ENCODE results near the gene TMEM30B. TPM values are rescaled to one million over a fixed set of nuclear protein-coding genes. Genes with fewer than 3 reads are reported as not detected.

Gene TMEM30B
- total and polyA plus RNA-seq, 10 of the 15 experiments (the other 5 are each of a cell fraction or from before 2014, with no cell fraction given): 0.10 TPM; not detected in 9

GRCh38 chr14:61322799-61323290 lies 41.7 kb upstream of the TMEM30B start:
- ChIA-PET RAD21 (ENCODE audit: unreplicated experiment) (interaction anchor here (0.7 to 6.9 kb wide), 24 partner anchors 11 to 181 kb away, joined by 3 to 62 read pairs (median 4); no protein-coding TSS in a partner anchor), CTCF (interaction anchor here (0.6 to 3.2 kb wide), 11 partner anchors 10 to 129 kb away, joined by 3 to 19 read pairs (median 4); no protein-coding TSS in a partner anchor), POLR2A (interaction anchor here (0.8 to 4.7 kb wide), 13 partner anchors 10 to 149 kb away, joined by 3 to 38 read pairs (median 4); no protein-coding TSS in a partner anchor), SMC1A (ENCODE audit: uncharacterized antibody, unreplicated experiment) (interaction anchor here (0.6 to 6.4 kb wide), 31 partner anchors 8 to 128 kb away, joined by 3 to 64 read pairs (median 4); no protein-coding TSS in a partner anchor)
- Histone ChIP-seq H3K36me3 (ENCODE audit: control insufficient read depth in 2 of 2, insufficient read depth in 2 of 2, low read length in 1 of 2) (no peaks in the 10 kb centered on the region; a peak in 1 of 4 replicates), H3K9ac (ENCODE audit: control insufficient read depth, insufficient read depth, low read length) (peak overlapping the region; percentile 91), H3K4me3 (peak overlapping the region; percentile 95), H3K9me3 (replicated peaks; ENCODE audit: control insufficient read depth, insufficient read depth, low read length) (peaks cover 6% of the 10 kb centered on the region; the same call in 2 of the 3 replicates), H3K4me1 (ENCODE audit: control insufficient read depth, insufficient read depth, low read length) (peaks cover 6% of the 10 kb centered on the region; the same call in 1 of the 2 replicates), H2AFZ (ENCODE audit: control insufficient read depth, low read depth, low read length) (peak overlapping the region; percentile 66), H3K4me2 (ENCODE audit: control insufficient read depth, insufficient read depth) (peak overlapping the region; percentile 83), H3K27me3 (replicated peaks in 1 of 2; ENCODE audit: control insufficient read depth in 2 of 2, insufficient read depth in 2 of 2, low read length in 1 of 2) (no peaks in the 10 kb centered on the region; a peak in 1 of 4 replicates), H4K20me1 (ENCODE audit: control insufficient read depth, insufficient read depth) (no peaks in the 10 kb centered on the region), H3K79me2 (ENCODE audit: control insufficient read depth, insufficient read depth, low read length) (peaks cover 67% of the 10 kb centered on the region), H3K27ac (ENCODE audit: control insufficient read depth, insufficient read depth) (peak overlapping the region; percentile 80)
- ATAC-seq: peak; percentile 42
- intact Hi-C loops (cut with micrococcal nuclease; ENCODE audit: unreplicated experiment) (loop anchor here (1.0 to 5.0 kb wide), 3 partner anchors 66 to 439 kb away; partner anchors contain the start of gene SNAPC1), in situ Hi-C loops (cut with MboI) (loop anchor here (25.0 kb wide), 1 partner anchor 114 kb away; no protein-coding TSS in a partner anchor)
- no peak for FAIRE-seq
- TF ChIP-seq NBN (IDR thresholded peaks at IDR 0.05) (0 out of 2 replicates have a peak, but pooled peaks have one; percentile 30), MTA3 (IDR thresholded peaks at IDR 0.05; ENCODE audit: borderline replicate concordance, low read length) (no peak), NFIC (IDR thresholded peaks at IDR 0.05; ENCODE audit: low read depth, low read length) (0 out of 2 replicates have a peak, but pooled peaks have one; percentile 14), ZNF687 (IDR thresholded peaks at IDR 0.05) (peak; percentile 40; the same call in 1 of the 2 replicates), CHD2 (IDR thresholded peaks at IDR 0.05; ENCODE audit: borderline replicate concordance, low read depth, low read length) (0 out of 2 replicates have a peak, but pooled peaks have one; percentile 5), NKRF (conservative IDR thresholded peaks at IDR 0.05) (peak; percentile 51; the same call in 1 of the 2 replicates), MYC (IDR thresholded peaks at IDR 0.05; ENCODE audit: insufficient read depth, insufficient read length, insufficient replicate concordance, low read length, severe bottlenecking) (no peak), MEF2B (IDR thresholded peaks at IDR 0.05; ENCODE audit: partially characterized antibody, poor library complexity, severe bottlenecking) (peak; percentile 13), MXI1 (IDR thresholded peaks at IDR 0.05; ENCODE audit: low read depth, low read length) (peak; percentile 59; the same call in 1 of the 2 replicates), SREBF2 (IDR thresholded peaks at IDR 0.05; ENCODE audit: low read length) (no peak)
- DNase-seq (ENCODE audit: low read depth, low spot score): no peak
- WGBS (ENCODE audit: insufficient coverage, insufficient replicate concordance, low lambda C conversion rate, missing lambda C conversion rate): 1% methylated on average over 13 of the region's 13 CpGs
- BruUV-seq (replicated peaks): no TSS peak
